ENCODE measurements around the gene PI16. TPM values are rescaled to one million over a fixed set of nuclear protein-coding genes. Genes with fewer than 3 reads are reported as not detected.
A peak's percentile ranks its signal among the peaks of the same experiment; 100 is the strongest.

PI16 gene, protein sequence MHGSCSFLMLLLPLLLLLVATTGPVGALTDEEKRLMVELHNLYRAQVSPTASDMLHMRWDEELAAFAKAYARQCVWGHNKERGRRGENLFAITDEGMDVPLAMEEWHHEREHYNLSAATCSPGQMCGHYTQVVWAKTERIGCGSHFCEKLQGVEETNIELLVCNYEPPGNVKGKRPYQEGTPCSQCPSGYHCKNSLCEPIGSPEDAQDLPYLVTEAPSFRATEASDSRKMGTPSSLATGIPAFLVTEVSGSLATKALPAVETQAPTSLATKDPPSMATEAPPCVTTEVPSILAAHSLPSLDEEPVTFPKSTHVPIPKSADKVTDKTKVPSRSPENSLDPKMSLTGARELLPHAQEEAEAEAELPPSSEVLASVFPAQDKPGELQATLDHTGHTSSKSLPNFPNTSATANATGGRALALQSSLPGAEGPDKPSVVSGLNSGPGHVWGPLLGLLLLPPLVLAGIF
- total RNA-seq: 27.8 TPM
- long read RNA-seq, transcript PI16-201 (7 exons, 2,190 nt): major isoform, 81 of 113 reads
- long read RNA-seq, partial matches to known transcripts: 16 of 113 reads
- long read RNA-seq, other reads (novel, unspliced or antisense): 16 of 113 reads

DNA sequence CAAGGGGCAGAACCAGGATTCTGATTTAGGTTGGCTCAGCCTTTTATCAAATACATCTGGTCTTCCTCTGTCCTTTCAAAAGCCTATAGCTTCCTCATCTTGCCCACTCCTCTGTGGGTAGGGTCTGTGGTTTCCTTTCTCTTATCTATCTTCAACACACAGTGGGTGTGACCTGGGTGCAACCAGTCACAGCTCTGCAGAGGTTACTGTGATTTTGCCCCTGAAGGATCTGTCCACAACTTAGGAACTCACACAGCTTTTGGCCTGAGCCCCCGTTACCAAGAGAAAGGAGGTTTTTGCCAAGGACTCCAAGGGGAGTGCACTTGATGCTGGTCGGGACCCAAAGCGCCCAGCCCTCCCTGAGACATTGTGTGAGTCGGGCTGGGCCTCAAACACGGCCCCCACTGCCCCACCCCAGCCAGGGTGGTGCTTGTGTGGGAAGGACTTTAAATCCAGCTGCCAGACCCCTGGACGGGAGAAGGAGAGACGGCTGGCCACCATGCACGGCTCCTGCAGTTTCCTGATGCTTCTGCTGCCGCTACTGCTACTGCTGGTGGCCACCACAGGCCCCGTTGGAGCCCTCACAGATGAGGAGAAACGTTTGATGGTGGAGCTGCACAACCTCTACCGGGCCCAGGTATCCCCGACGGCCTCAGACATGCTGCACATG, at the start of gene PI16:
TSS of gene PI16 (plus strand) at position 477 of the 670 bp plus-strand sequence. CDS start at position 500, 23 bp downstream.
- DNase-seq (peak; percentile 65), ATAC-seq (ENCODE audit: poor library complexity) (peak; percentile 52)
- intact Hi-C loops (cut with DNase I): no loop called here

DNA sequence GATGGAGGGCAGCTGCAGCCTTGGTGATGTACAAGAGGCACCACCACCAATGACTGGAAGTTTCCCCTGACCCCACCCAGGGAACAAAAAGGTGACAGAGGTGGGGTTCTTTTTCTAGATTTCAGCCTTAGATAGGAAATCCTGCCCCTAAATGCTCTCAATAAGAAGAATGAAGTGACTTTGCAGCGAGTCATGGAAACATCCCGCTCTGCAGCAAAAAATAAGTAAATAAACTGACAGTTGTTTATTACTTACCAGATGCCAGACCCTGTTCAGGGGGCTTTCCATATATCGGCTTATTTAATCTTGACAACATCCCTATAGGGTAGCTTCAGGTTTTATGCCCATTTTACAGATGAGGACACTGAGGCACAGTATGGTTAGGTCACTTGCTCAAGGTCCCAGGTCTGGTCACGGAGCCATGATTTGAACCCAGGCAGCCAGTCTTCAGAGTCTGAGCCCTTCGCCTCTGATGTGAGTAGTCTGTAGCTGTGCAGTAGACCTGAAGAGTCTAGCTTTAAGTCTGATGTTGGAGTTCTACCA, 49.6 kb upstream of the PI16 start:
- DNase-seq (no peak), ATAC-seq (ENCODE audit: poor library complexity) (no peak)
- intact Hi-C loops (cut with DNase I): no loop called here

DNA sequence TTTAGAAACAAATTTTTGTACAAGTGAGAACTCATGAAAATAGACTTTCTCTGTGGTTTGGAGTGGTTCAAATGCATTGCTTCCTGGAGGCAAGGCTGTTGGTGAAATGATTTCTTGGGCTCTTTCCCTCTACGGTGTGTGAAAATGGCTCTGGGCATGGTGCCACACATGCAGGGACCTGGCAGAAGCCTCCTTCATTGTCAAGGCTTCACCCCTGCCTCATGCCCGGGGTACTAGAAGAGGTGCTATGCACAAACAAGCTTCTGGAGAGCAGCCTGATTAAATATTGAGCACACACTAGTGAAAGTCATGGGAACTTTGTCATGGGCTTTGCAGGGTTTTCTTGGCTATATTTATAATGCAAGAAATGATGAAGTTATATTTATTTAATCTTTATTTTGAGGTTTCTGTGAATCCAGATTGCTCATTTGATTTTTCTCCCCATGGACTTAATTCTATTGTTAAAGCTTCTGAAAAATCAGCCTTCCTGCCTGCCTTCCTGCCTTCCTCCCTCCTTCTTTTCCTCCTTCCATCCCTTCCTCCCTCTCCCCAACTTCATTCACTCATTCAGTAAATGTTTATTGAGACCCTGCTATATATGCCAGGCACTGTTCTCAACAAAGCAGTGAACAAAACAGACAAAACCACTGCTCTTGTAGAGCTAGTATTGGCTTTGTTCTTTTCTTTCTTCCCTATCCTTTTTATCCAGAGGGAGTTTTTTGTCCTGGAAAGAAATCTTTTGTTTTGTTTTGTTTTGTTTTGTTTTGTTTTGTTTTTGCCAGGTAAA, 47.8 kb upstream of the PI16 start:
- ATAC-seq (ENCODE audit: poor library complexity) (peak; percentile 91), DNase-seq (peak; percentile 78)
- intact Hi-C loops (cut with DNase I): no loop called here

DNA sequence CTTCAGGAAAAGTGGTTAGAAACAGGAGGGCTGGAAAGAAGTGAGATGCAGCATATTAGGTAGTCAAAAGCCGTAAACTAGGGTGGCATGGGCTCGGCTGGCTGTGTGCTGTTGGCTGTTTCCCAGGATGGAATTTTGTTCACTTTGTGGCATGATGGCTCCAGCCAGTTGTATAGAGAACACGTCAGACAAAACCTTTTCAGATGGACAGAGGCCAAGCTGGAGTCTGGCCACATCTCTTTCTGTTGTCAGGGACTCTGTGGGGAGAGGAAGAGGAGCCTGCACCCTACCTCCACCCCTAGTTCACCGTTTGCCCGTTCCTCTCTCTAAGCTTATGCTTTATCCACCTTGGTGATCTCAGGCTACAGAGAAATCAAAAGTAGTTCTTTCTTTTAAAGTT, 46.8 kb upstream of the PI16 start:
- intact Hi-C loops (cut with DNase I): no loop called here
- ATAC-seq (ENCODE audit: poor library complexity): peak; percentile 86
- peak; percentile 56 for DNase-seq

DNA sequence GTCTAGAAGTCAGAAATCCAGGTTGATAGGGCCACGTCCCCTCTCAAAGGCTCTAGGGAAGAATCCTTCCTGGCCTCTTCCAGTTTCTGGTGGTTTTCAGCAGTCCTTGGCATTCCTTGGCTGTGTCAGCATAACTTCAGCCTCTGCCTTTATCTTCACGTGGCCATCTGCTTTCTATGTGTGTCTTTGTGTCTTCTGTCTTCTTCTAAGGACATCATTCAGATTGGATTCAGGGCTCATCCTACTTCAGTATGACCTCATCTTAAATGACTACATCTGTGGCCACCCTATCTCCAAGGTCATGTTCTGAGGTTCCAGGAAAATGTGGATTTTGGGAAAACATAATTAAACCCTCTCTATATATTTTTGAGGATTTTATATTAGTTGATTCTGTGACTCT, 45.8 kb upstream of the PI16 start:
- ATAC-seq (ENCODE audit: poor library complexity): no peak
- DNase-seq: no peak
- intact Hi-C loops (cut with DNase I): no loop called here

DNA sequence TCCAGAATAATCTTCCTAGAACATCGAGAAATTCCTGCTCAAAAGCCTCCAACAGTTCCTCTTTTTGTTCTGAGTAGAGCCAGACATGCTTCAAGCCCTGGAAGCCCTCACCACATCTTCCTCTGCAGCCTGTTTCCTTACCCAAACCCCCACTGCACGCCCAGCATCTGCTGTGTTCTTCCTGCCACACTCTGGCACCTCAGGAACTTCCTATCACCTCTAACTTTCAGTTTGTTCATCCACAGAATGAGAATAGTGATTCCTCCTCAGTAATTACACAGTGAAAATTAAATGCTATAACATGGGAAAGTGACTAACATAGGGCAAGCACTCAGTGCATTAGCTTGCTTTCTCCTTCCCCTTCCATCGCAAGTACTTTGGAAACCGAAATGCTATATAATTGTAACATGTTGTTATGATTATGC, 42.5 kb upstream of the PI16 start:
- DNase-seq (no peak), ATAC-seq (ENCODE audit: poor library complexity) (no peak)
- intact Hi-C loops (cut with DNase I): loop anchor here (10.0 kb wide), 1 partner anchor 63 kb away; no protein-coding TSS in a partner anchor

DNA sequence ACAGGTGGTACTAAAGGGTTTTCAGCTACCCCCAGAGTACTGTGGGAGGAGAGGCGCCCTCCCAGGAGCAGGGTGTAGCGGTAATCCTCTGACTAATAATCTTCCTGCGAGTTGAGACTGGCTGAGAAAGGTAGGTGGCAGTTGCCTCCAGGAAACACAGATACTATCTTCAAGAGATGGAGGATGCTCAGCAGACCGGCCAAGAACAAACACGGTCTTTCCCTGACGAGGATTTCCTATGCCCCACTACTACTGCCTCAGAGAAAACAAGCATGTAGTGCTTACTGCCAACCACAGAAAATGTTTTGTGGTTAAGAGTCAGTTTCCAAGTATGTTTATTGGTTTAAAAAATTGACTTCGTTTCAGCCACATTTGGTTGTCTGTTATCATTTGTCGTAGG, 42.0 kb upstream of the PI16 start:
- intact Hi-C loops (cut with DNase I): loop anchor here (10.0 kb wide), 1 partner anchor 62 kb away; no protein-coding TSS in a partner anchor

DNA sequence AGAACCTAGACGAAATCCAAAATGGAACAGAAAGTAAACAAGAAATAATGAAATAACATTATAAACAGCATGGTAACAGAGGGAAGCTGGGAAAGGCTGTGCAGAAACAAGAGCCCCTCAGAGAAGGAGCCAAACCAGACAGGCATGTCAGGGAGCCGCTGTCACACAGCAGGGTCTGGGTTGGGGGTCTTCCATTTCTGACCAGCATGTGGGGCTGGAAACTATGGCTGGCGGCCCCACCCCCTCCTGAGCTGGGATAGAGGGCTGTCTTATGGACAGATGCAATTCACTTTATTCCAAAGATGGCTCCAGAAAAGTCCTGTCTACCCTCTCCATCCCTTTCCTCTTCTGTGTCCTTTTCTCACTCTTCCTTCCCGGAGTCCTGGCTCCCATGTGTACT, 41.5 kb upstream of the PI16 start:
- no peak for DNase-seq
- intact Hi-C loops (cut with DNase I): loop anchor here (10.0 kb wide), 1 partner anchor 62 kb away; no protein-coding TSS in a partner anchor
- no peak for ATAC-seq (ENCODE audit: poor library complexity)

More for the DNA sequence above, 42.0 kb upstream of the PI16 start:
- ATAC-seq (ENCODE audit: poor library complexity) (no peak), DNase-seq (no peak)

DNA sequence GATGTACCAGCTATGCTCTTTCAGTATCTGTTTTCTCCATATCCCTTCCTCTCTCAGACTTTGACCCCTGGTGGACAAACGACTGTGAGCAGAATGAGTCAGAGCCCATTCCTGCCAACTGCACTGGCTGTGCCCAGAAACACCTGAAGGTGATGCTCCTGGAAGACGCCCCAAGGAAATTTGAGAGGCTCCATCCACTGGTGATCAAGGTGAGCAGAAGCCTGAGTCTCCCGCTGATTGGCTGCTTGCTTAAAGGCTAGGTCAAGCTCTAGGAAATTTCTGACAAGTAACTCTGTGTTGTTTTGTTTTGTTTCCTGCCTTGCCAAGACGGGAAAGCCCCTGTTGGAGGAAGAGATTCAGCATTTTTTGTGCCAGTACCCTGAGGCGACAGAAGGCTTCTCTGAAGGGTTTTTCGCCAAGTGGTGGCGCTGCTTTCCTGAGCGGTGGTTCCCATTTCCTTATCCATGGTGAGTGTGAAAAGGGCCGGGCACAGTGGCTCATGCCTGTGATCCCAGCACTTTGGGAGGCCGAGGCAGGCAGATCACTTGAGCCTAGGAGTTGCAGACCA, 40.2 kb upstream of the PI16 start:
- DNase-seq: no peak
- no peak for ATAC-seq (ENCODE audit: poor library complexity)
- intact Hi-C loops (cut with DNase I): loop anchor here (10.0 kb wide), 1 partner anchor 60 kb away; no protein-coding TSS in a partner anchor

DNA sequence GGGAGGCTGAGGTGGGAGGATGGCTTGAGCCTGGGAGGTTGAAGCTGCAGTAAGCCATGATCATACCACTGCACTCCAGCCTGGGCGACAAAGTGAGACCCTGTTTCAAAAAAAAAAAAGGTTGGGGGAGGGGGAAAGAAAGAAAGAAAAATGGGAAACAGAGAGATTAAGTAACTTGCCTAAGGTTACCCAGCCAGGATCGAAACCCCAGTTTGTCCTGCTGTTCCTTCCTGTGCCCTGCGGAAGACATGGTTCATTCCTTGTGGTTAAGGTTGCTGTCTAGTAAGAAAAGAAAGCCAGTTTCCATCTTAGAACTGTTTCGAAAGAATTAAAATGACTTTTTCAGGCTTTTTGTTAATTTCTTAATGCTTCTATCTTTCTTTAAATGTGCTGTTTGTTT, 38.9 kb upstream of the PI16 start:
- ATAC-seq (ENCODE audit: poor library complexity) (no peak), DNase-seq (no peak)
- intact Hi-C loops (cut with DNase I): loop anchor here (10.0 kb wide), 1 partner anchor 59 kb away; no protein-coding TSS in a partner anchor

DNA sequence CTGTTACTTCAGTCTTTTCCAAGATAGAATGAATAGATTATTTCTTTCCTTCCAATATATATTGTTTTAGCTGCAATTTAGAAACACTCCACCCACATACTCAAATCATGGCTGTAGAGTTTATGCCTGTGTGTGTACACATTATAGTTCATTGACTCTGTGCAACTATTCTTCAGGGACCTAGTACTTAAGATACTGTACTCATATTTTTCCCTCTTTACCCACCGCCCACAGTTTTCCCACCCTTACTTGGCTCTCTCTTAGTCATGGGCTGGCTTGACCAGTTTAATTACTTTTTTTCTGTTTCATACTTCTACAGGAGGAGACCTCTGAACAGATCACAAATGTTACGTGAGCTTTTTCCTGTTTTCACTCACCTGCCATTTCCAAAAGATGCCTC, 38.4 kb upstream of the PI16 start:
- intact Hi-C loops (cut with DNase I): loop anchor here (10.0 kb wide), 1 partner anchor 59 kb away; no protein-coding TSS in a partner anchor
- DNase-seq: no peak
- no peak for ATAC-seq (ENCODE audit: poor library complexity)

DNA sequence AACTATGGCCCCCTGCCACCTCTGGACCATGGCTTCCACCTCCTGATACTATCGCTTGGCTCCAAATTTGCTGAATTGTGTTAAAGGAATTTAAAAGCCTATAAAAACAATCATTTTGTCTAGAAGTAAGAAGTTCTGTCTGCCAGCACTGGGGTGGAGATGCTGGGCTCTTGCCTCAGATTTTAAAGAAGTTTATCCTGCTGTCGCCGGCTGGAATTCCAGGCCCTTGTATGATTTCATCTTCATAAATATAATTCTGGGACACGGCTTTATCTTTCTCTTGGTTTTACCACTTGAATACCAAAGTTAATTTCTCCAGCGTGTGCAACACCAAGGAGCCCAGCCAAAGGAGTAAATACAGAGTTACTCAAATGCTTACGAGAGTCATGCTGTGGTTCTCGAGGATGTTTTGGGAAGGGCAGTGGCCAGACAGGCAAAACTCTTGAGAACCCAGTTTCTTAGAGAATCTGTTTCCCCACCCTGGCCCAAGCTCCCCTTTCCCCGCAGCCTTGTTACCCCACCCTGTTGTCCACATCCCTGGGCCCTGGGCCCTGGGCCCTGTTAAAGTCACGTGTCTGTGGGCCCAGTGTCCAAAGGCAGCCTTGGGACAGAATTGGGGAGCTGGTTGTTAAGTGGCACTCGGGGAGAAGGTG, 36.9 kb upstream of the PI16 start:
- intact Hi-C loops (cut with DNase I): loop anchor here (10.0 kb wide), 1 partner anchor 57 kb away; no protein-coding TSS in a partner anchor
- DNase-seq: peak; percentile 60
- peak; percentile 56 for ATAC-seq (ENCODE audit: poor library complexity)

DNA sequence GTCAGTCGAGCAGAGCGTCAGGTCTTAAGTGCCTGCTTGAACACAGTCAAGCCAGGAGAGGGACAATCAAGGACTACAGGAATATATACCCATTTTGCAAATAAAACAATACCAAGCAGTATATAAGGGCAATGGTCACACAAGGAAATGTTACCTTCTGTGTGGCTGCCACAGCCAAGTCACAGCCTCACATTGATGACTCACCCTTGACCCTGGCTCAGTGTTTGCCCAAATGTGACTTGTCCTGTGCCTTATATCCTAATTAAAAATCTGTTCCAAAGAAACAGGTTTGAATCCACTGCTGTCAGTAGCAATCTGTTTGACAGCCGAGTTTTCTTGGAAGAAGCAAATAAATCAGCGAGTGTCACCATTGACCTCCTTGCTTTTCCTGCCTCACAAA, 34.5 kb upstream of the PI16 start:
- intact Hi-C loops (cut with DNase I): no loop called here
- DNase-seq: no peak
- ATAC-seq (ENCODE audit: poor library complexity): no peak

DNA sequence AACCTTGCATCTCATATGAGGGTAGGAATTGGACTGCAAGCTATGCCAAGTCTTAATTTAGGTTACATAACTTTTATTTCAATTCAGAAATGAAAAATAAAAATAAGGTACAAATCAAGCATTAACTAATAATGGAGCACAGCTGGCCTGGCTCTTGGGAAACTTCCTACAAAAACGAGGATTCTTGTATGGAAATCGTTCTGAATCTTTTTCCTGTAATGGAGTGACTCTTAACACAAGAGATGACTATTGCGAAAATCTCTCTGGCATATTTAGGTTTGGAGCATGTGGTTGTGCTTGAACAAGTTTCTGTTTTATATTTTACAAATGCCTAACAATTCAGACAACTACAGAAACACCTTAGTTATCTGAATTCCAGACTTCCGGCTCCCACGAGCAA, 34.0 kb upstream of the PI16 start:
- intact Hi-C loops (cut with DNase I): no loop called here
- DNase-seq (no peak), ATAC-seq (ENCODE audit: poor library complexity) (peak; percentile 27)

DNA sequence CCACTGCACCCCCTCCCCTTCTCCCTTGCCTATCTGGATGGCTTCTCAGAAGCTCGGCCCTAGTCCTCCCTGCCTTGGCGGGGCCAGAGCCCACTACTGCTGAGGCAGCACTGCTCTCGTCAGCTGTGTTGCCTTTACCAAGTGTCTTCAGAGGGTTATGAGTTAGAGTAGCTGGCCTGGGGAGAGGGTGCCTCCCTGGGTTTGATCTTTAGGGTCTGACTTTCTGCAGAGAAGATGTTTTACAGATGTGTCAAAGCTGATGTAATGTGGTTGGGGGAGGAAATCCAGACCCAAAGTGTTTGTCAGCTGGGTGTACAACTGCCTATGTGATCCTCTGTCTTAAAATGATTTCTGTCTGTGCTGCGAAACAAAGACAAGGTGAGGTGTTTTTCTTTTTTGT, 30.4 kb upstream of the PI16 start:
- no peak for DNase-seq
- intact Hi-C loops (cut with DNase I): no loop called here
- ATAC-seq (ENCODE audit: poor library complexity): no peak

DNA sequence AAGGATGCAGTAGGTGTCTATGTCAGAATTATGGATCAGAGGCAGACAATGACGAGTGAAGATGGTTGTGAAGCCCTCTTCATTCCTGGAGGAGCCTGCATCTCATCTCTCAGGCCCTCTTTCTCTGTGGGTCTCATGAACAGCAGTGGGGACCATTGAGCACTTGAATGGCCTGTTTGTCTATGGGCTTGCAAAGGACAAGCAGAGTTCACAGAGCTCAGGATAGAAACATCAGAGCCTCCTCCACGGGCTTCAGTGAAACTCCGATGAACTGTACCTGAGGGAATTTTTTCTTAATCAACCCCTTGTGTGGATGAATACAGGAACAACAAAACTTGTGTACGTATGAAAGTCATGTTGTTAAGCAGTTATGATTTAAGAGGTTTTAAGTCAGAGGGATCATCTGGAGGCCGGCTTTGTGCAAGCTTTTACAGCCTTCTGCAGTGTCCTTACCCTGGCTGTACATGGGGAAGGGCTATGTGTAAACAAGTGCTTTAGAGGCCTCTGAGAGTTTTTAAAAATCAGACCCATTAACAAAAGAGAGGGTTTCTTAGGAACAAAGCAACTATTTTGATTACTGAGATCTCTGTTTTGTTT, 29.7 kb upstream of the PI16 start:
- intact Hi-C loops (cut with DNase I): no loop called here
- ATAC-seq (ENCODE audit: poor library complexity): no peak

DNA sequence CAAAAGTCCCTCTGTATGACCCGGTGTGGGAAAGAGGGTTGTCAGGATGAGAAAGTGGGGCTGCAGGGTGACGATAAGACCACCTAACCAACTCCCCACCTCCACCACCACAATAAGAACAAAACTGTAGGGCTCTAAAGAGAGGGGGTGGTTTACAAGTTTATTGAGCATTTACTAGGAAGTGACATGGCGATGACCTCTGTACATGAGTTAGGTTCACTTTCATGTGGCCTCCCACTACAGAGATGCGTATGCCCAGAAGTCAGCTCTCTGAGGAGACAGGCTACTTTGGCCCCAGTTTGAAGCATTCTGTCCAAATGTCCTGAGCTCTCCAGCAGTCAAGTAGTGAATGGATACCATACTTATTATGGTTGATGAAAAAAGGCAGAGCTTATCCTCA, 28.7 kb upstream of the PI16 start:
- intact Hi-C loops (cut with DNase I): no loop called here
- DNase-seq (no peak), ATAC-seq (ENCODE audit: poor library complexity) (no peak)

More for the DNA sequence above, 29.7 kb upstream of the PI16 start:
- DNase-seq: no peak
